8988T (cell line): ENCODE data around the gene GPC6.

Experiments
- DNase-seq: peaks from one replicate; pipeline ENCODE4 v3.0.0; 2011

Gene GPC6

DNA sequence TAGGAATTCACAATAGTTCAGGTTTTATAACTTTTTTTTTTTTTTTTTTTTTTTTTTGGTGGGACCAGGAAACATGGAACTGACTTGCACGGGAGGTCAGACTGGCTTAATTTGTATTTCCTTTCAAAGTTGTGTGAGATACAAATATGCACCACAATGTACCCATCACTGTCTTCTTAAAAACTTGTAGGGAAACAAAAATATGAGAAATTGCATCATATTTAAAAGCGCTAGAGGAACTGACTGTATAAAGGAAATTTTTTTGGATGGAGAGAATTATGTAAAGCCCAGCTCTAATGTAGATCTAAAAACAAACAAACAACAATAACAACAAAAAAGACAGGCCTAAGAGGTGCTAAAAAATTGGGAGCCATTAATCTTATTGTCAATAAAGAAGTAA is 1006.3 kb downstream of the GPC6 start:
- DNase-seq = no peak

DNA sequence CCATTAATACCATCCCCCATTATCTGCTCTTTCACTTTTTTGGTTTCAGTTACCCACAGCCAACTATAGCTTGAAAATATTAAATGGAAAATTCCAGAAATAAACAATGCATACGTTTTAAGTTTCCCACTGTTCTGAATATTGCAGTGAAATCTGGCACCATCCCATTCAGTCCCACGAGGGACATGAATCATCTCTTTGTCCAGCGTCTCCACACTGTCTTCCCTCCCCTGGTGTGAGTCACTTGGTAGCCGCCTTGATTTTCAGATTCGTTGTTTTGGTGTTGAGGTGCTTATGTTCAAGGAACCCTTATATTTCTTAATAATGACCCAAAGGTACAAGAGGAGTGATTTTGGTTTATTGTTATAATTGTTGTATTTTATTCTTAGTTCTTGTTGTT is 1006.8 kb downstream of the GPC6 start:
- no peak for DNase-seq

DNA sequence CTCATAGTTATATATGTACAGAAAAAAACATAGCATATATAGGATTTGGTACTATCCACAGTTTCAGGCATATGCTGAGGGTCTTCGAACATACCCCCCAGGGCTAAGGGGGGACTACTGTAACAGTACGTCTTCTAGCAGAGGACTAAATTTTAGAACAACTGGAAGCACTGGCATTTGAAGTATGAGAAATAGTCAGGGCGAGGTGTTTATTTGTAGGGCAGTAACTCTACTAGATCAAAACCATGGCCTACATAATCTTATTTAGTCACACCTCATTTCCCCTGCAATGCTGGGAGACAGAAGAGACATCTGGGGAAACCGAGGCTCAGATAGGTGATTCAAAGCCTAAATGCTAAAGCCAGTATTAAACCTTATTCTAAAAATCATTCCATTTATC is 1007.2 kb downstream of the GPC6 start:
- DNase-seq = no peak

- DNase-seq = no peak
These were observed 1008.1 kb downstream of the GPC6 start for GRCh38 chr13:94234738-94235137.

GRCh38 chr13:94236132-94236531 is 1009.5 kb downstream of the GPC6 start:
- no peak for DNase-seq

DNA sequence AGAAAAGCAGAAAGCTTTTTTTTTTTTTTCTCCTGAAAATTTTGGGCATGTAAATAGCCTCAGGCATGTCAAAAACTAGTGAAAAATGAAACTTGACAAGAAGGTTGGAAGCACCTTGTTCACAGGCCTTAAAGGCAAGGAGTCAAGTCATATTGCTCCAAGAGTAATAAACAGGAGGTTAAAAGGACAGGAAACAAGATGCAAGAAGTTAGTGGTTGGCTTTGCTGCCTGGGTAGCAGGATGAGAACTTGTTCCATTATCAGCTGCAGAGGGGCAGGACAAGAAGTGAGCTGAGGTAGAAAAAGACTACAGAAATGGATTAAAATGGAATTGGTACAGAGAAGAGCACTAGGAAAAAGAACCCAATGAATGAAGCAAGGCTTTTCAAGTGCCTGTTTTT is 1010.3 kb downstream of the GPC6 start:
- no peak for DNase-seq

- DNase-seq = no peak
These were observed 1012.5 kb downstream of the GPC6 start for GRCh38 chr13:94239135-94239534.

- DNase-seq = no peak
These were observed 1015.9 kb downstream of the GPC6 start for GRCh38 chr13:94242554-94242953.

GRCh38 chr13:94243551-94243950 is 1016.9 kb downstream of the GPC6 start:
- no peak for DNase-seq

DNA sequence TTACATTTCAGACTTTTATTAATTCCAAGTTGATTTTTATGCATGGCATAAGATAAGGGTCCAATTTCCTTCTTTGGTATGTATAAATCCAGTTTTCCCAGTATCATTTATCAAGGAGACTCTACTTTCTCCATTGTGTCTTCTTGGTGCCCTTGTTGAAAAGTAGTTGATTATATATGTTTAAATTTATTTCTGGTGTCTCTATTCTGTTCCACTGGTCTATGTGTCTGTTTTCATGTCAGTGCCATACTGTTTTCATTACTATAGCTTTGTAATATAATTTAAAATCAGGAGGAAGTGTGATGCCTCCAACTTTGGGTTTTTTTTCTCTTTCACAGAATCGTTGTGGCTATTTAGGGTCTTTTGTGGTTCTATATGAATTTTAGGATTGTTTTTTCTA is 1019.9 kb downstream of the GPC6 start:
- no peak for DNase-seq

DNA sequence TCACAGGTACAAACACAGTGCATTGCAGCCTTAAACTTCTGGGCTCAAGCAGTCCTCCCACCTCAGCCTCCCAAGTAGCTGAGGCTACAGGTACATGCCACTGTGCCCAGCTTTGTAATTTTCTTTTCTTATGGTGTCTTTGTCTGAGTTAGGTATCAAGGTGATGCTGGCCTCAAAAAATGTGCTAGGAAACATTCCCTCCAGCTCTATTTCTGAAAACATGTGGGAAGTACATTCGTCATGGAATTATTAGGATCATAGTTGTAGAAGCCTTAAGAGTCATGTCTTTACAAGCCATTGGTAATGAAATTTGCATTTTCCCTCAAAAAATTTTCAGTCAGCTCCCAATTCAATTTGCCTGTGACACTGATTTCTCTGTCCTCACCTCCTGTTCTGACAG is 1021.3 kb downstream of the GPC6 start:
- DNase-seq = no peak

GRCh38 chr13:94248454-94249228 is 1022.0 kb downstream of the GPC6 start:
- no peak for DNase-seq

- no peak for DNase-seq
These were observed 1022.9 kb downstream of the GPC6 start for GRCh38 chr13:94249512-94249911.

DNA sequence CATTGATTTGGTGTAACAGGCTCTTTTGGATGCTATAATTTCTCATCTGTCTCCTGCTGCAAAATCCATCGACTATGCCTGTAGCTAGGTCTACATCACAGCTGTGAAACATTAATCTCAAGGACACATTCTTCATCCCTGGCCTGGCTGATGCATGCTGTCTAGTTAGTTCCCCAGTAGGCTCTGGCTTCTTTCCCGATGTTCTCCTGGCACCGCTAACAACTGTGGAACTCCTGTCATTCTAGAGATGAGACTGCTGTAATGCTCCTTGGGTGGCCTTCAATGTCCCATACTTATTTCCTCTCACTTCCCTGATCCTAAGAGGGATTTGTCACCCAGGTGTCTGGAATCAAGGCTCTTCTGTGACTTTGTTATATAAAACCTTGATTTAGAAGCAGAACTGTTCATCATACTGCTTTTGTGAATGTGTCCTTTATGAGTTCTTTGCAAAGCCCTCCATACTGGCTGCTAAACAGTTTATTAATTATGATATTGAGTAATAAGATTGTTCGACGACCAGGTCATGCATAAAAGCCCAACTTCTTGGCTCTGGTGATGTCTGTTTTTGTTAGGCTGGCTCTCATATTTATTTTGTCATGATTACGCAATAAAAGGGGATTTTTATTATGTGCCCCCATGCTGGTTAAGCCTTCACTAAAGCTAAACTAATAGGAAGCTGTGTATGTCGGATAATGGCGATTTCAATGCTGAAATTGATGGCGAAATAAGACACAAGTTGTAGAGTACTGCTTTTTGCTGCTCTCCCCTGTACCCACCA is 1025.4 kb downstream of the GPC6 start:
- DNase-seq = no peak

DNA sequence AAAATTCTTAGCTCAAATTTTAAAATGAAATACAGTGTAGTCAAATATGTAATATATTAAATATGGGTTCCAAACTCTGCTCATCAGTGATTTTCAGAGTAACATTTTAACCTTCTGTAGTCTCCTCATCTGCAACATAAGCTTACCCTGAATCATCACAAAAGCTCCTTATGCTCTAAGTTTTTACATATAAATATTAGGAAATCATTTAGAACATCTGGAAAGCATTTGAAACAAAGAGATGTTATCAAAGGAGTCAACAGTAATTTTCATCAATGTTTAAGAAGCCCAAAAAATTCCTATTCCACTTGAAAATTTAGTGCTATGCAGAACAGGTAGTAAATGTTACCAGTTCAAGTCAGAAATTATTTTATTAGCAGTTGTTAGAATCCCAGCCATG is 1028.1 kb downstream of the GPC6 start:
- DNase-seq = no peak

- DNase-seq = no peak
These were observed 1030.1 kb downstream of the GPC6 start for GRCh38 chr13:94256721-94257120.

- no peak for DNase-seq
These were observed 1033.4 kb downstream of the GPC6 start for GRCh38 chr13:94259984-94260383.

- no peak for DNase-seq
These were observed 1034.6 kb downstream of the GPC6 start for GRCh38 chr13:94261163-94261562.

- DNase-seq = no peak
These were observed 1036.4 kb downstream of the GPC6 start for GRCh38 chr13:94263038-94263437.

DNA sequence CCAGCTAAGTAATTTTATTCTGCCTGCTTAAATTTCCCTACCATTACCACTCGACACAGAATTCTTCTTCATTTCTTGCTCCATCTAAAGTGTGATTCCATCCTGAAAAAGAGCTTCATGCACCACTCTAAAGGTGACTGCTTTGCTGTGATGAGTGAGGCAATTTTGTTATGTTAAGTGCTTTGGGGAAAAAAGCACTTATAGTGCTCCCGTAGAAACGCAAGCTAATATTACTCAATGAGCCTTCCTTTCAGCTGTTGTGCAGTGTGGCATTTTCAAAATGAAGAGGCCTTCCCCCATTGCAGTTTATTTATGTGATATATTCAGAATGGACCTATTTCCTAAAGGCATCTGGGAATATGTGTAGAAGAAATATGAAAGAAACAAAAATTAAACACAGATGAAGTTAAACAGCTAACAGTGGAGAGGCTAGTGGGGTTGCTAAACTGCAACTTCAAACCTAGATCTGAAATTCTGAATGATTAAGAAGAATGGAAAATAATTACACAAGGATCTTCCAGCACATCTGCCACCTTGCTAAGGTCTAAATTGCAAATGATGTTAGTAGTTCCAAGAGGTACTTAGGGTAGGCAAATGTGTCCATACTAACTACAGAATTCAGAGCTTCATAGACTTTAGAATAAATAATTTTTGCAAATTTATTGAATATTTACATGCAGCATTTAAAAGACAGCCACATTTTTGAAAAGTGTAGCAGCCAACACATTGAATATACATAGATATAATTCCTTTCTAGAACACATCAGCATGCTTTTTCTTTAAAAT is 1041.2 kb downstream of the GPC6 start:
- DNase-seq = no peak

DNA sequence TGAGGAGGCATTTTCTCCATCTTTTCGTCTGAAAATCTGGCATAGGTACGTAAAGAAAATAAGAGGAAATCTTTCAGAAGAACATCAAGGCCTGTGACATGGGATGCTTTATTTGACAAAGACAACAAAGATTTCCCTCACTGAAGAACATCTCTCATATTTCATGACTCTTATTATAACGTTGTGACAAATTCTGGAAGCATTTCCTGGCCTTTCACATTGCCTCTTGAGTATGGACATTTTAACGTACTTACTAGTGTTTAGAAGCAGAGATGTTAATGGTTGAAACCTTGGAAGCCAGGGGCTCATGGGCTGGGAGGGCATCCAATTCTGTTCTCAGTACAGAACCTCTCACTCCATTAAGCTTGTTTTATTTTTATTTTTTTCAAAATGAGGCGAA is 1042.1 kb downstream of the GPC6 start:
- DNase-seq = no peak

GRCh38 chr13:94269557-94269956 is 1043.0 kb downstream of the GPC6 start:
- DNase-seq = no peak

DNA sequence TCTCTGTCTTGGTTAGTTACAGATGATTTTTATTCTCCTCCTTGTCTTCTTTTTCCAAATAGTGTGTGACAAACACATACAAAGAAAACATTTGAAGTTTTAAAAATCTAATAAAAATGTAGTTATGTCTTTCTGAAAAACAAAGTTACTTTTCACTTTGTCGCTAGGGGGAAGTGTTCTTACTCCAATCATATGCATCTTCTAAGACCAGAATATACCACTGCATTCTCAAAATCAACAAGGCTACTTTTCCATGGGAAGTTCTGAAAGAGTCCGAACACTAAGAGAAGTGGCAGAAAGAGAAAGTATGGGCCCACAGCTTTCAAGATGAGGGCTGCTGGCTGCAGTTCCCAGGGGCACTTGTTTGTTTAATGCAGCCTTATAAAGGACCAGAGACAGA is 1043.9 kb downstream of the GPC6 start:
- no peak for DNase-seq

- DNase-seq = no peak
These were observed 1045.4 kb downstream of the GPC6 start for GRCh38 chr13:94272038-94272437.
